Middle frontal gyrus (tissue), 1 donor: ENCODE data around the gene CHMP3.
"Not testable (repeated sequence)": the region's sequence is repeated elsewhere in the genome, so short reads cannot be mapped to it uniquely, and the experiment has no call there.

Experiments
- DNase-seq: peaks from one replicate; pipeline ENCODE4 v3.0.0-alpha.2; 2015; ENCODE audit warnings: low spot score; ENCODE audit errors: extremely low spot score

The CHMP3 gene

GRCh38 chr2:86549963-86550725 is 13.1 kb downstream of the CHMP3 start:
- DNase-seq, result not testable (repeated sequence)

GRCh38 chr2:86549440-86549839 is 13.8 kb downstream of the CHMP3 start:
- DNase-seq, result not testable (repeated sequence)

- DNase-seq, result not testable (repeated sequence)
Observed at GRCh38 chr2:86548913-86549396, 14.3 kb downstream of the CHMP3 start.

GRCh38 chr2:86548165-86548912 is 14.9 kb downstream of the CHMP3 start:
- DNase-seq, result not testable (repeated sequence)

GRCh38 chr2:86545296-86545924 is 17.8 kb downstream of the CHMP3 start:
- not testable (repeated sequence) for DNase-seq

GRCh38 chr2:86544278-86545099 is 18.8 kb downstream of the CHMP3 start:
- DNase-seq, result not testable (repeated sequence)

- DNase-seq, result no peak
Observed at GRCh38 chr2:86543793-86544192, 19.4 kb downstream of the CHMP3 start.

- DNase-seq, result no peak
Observed at GRCh38 chr2:86543335-86543734, 19.9 kb downstream of the CHMP3 start.

- no peak for DNase-seq
Observed at GRCh38 chr2:86542814-86543213, 20.4 kb downstream of the CHMP3 start.

- no peak for DNase-seq
Observed at GRCh38 chr2:86541334-86541733, 21.9 kb downstream of the CHMP3 start.

- DNase-seq, result no peak
Observed at GRCh38 chr2:86533589-86533988, 29.7 kb downstream of the CHMP3 start.

- DNase-seq, result no peak
Observed at GRCh38 chr2:86525421-86526340, 37.6 kb downstream of the CHMP3 start.

- no peak for DNase-seq
Observed at GRCh38 chr2:86523491-86523890, 39.8 kb downstream of the CHMP3 start.

- DNase-seq, result no peak
Observed at GRCh38 chr2:86522711-86523110, 40.5 kb downstream of the CHMP3 start.

GRCh38 chr2:86521922-86522321 is 41.3 kb downstream of the CHMP3 start:
- no peak for DNase-seq

- DNase-seq, result no peak
Observed at GRCh38 chr2:86520153-86520552, 43.1 kb downstream of the CHMP3 start.

GRCh38 chr2:86519349-86519748 is 43.9 kb downstream of the CHMP3 start:
- no peak for DNase-seq

- peak; percentile 11 for DNase-seq
Observed at GRCh38 chr2:86518481-86518880, 44.8 kb downstream of the CHMP3 start.

GRCh38 chr2:86513948-86514660 is 49.1 kb downstream of the CHMP3 start:
- no peak for DNase-seq
